RWPE1 (cell line): ENCODE results near the gene CRTC3.

Source experiments
- CTCF ChIA-PET: fragments of 350-600 bp; sonication (Branson Sonifier 250); formaldehyde crosslinking; extraction: SDS; loops from one replicate; lab custom pipeline; 2021; lab: Yijun Ruan, JAX
- POLR2A ChIA-PET: fragments of 400-600 bp; formaldehyde crosslinking; extraction: SDS; loops from one replicate; lab custom pipeline; 2020; ENCODE audit warnings: antibody characterized with exemption; ENCODE audit not compliant: low non-redundant PET; lab: Yijun Ruan, JAX
- DNase-seq: peaks from one replicate; pipeline ENCODE4 v3.0.0; 2012; ENCODE audit warnings: low spot score
- H3K27ac ChIP-seq: fragments of 450-650 bp; 2 replicates; pipeline ENCODE4 v1.5.1; 2017
- TF ChIP-seq, protein P1 (sequence below): fragments of 450-650 bp; conservative IDR thresholded peaks from 2 replicates; pipeline ENCODE4 v1.5.1; 2017; ENCODE audit warnings: low read depth, mild to moderate bottlenecking

Gene CRTC3

DNA sequence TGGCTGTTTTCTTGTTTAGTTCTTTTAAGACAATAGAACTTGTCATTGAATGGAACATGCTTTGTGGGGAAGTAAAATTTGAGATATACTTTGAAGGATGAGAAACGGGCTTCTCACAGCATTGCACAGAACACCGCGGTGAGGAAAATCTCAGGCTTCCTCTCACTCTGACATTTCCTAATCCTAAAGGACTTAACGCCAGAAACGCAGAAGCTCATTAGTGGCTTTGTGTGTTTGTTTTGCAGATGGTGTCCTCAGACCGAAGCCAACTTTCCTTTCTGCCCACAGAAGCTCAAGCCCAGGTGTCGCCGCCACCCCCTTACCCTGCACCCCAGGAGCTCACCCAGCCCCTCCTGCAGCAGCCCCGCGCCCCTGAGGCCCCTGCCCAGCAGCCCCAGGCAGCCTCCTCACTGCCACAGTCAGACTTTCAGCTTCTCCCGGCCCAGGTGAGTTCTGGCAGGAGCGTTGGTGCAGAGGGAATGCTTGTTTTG, 108.5 kb downstream of the CRTC3 start:
- no peak for DNase-seq
- ChIA-PET POLR2A (no interaction called here), CTCF (interaction anchor here (1.2 kb wide), 1 partner anchor 10 kb away, joined by 5 read pairs; no protein-coding TSS in a partner anchor)
- H3K27ac ChIP-seq = no peak overlapping the region
- TF ChIP-seq, protein P1, sequence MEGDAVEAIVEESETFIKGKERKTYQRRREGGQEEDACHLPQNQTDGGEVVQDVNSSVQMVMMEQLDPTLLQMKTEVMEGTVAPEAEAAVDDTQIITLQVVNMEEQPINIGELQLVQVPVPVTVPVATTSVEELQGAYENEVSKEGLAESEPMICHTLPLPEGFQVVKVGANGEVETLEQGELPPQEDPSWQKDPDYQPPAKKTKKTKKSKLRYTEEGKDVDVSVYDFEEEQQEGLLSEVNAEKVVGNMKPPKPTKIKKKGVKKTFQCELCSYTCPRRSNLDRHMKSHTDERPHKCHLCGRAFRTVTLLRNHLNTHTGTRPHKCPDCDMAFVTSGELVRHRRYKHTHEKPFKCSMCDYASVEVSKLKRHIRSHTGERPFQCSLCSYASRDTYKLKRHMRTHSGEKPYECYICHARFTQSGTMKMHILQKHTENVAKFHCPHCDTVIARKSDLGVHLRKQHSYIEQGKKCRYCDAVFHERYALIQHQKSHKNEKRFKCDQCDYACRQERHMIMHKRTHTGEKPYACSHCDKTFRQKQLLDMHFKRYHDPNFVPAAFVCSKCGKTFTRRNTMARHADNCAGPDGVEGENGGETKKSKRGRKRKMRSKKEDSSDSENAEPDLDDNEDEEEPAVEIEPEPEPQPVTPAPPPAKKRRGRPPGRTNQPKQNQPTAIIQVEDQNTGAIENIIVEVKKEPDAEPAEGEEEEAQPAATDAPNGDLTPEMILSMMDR = no peak

DNA sequence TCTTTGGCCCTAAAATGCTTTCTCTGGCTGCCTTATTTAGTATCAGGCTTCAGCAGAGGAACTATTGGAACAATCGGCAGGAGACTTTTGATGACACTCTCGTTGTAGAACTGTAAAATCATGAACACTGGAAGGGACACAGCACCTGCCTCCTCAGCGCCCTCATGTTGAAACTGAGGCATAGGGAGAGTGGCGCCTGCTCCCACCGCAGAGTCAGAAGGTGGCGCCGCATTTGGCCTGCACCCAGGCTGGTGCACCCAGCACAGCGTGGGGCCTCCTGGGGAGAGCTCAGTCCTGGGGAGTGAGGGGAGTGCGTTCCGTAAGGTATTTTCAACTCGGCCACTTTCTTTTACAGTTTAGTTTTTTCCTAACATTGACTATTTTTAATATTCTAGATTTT, 109.2 kb downstream of the CRTC3 start:
- DNase-seq = no peak
- CTCF ChIA-PET = no interaction called here
- TF ChIP-seq, protein P1 = no peak
- POLR2A ChIA-PET = no interaction called here
- no peak overlapping the region for H3K27ac ChIP-seq

DNA sequence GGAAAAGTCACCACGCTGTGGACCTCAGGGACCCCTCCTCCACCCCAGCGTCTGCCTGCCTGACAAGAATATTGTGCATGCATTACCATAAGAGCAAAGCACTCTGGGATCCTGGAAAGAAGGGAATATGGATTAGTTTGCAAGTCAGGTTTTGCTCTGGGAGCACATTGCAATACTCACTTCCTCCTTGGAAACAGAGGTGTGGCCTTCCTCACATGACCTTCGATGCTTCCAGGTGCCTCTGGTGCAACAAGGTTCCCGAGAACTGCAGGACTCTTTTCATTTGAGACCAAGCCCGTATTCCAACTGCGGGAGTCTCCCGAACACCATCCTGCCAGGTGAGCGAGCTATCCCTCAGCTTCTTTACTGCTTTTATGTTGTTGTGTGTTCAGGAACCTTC, 111.1 kb downstream of the CRTC3 start:
- TF ChIP-seq, protein P1 = no peak
- ChIA-PET CTCF (no interaction called here), POLR2A (interaction anchor here (0.6 kb wide), 1 partner anchor 266 kb away, joined by 3 read pairs; no protein-coding TSS in a partner anchor)

DNA sequence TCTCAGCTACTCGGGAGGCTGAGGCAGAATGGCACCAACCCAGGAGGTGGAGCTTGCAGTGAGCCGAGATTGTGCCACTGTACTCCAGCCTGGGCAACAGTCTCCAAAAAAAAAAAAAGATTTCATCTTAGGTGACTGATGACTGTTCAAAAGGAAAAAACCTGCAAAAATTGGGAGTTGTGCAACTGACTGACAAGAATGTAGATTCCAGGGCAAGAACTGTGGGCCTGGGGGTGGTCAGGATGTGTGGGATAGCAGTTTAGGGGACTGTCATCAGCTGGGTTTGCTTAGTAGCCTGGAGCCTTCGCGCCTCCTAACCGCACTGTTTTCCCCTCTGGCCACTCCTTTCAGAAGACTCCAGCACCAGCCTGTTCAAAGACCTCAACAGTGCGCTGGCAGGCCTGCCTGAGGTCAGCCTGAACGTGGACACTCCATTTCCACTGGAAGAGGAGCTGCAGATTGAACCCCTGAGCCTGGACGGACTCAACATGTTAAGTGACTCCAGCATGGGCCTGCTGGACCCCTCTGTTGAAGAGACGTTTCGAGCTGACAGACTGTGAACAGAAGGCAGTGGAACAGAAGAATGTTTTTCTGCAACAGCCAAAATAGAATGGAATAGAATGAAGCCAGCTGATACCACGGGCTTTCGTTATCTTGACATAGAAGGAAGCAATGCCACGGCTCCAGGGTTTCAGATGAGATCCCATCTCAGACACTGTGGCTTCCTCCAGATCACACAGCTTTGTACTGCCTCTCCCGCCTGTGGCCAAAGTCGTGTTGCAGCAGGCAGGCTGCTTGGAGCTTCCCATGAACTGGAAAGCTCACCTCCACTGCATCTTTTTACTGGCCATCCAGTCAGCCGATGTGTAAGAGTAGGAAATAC, 112.1 kb downstream of the CRTC3 start:
- POLR2A ChIA-PET = no interaction called here
- no peak for DNase-seq
- H3K27ac ChIP-seq = peak overlapping the region; percentile 31
- TF ChIP-seq, protein P1 = no peak
- CTCF ChIA-PET = interaction anchor here (0.6 to 2.6 kb wide), 3 partner anchors 9 to 500 kb away, joined by 3 to 14 read pairs (median 3); no protein-coding TSS in a partner anchor

More for the DNA sequence above, 111.1 kb downstream of the CRTC3 start:
- no peak for DNase-seq
- H3K27ac ChIP-seq = no peak overlapping the region

DNA sequence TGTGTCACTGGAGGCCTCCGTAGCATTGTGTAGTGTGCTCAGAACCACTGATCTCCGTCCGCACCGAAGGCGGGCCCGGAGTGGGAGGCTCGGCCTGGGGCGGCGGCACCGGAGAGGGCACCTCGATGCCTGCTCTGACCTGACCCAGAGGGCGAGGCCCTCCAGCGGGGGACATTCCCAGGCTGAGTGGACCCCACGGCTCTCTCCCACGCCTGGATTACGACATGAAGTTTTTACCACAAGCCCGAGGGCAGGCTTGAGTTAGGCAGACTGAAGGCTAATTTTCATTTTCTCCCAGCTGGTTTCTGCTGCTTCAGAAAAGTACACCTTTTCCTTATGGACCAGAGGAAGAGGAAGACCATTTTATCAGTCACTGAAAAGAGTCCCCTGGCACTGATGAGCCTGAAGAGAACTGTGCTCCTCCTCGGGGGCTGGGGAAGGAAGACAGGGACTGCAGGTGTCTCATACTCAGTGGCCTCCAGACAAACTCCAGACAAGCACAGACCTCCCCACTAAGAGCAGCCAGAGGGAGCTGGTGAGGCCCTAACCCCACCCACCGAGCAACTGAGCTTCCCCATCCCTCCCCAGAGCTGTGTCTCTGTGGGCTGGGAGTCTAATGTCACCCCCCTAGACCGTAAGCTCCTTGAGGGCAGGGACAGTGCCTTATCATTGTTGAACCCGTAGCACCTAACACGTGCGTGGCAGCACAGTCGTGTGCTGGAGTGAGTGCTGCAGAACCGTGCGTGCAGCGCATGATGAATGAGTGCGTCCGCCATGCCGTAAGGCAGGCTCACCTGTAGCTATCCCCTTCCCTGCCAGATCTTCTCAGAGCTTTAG, 113.0 kb downstream of the CRTC3 start:
- H3K27ac ChIP-seq = peak overlapping the region; percentile 31
- ChIA-PET POLR2A (no interaction called here), CTCF (interaction anchor here (0.6 to 2.6 kb wide), 5 partner anchors 10 to 405 kb away, joined by 3 to 14 read pairs (median 3); no protein-coding TSS in a partner anchor)
- DNase-seq = no peak
- TF ChIP-seq, protein P1 = no peak

DNA sequence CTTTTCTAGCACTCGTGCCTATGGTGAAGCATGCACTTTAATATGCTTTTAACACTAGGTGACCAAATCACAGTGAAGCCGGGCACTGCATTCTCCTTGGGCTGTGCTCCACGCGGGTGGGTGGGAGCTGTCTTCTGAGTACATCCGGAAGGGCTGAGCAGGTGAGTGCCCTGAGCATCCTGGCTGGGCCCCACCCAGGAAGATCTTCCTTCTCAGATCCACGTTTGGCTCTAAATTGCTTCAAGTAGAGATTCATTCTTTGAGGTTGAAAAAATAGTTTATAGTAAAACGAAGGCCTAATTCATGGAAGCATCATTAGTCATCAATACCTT, 113.5 kb downstream of the CRTC3 start:
- TF ChIP-seq, protein P1 = no peak
- H3K27ac ChIP-seq = peak overlapping the region; percentile 31; the same call in 1 of the 2 replicates
- ChIA-PET CTCF (interaction anchor here (0.7 to 2.6 kb wide), 3 partner anchors 21 to 406 kb away, joined by 3 to 14 read pairs (median 4); no protein-coding TSS in a partner anchor), POLR2A (no interaction called here)
- DNase-seq = no peak
